ENCODE data around the gene ADORA2A. TPM values are rescaled to one million over a fixed set of nuclear protein-coding genes. Genes with fewer than 3 reads are reported as not detected.

ADORA2A gene
- total RNA-seq, 1 donor from 2014 or later: 7.2 TPM

- H3K4me3 Mint-ChIP-seq: no peak overlapping the region
- no peak for TF ChIP-seq CTCF (conservative IDR thresholded peaks at IDR 0.05)
- peaks cover 27% of the 10 kb centered on the region for H3K4me1 Mint-ChIP-seq (ENCODE audit: unreplicated experiment)
- no peaks in the 10 kb centered on the region for H3K9me3 Mint-ChIP-seq
- H3K27ac Mint-ChIP-seq: no peak overlapping the region
- peaks cover 4% of the 10 kb centered on the region for H3K27me3 Mint-ChIP-seq
- no peaks in the 10 kb centered on the region for H3K36me3 Mint-ChIP-seq
- no peak for DNase-seq (ENCODE audit: extremely low spot score, unreplicated experiment)
These were observed 5.8 kb downstream of the ADORA2A start for GRCh38 chr22:24433001-24433827.

GRCh38 chr22:24433828-24434470 is 6.5 kb downstream of the ADORA2A start:
- Mint-ChIP-seq H3K9me3 (no peaks in the 10 kb centered on the region), H3K27me3 (no peaks in the 10 kb centered on the region), H3K36me3 (no peaks in the 10 kb centered on the region), H3K27ac (no peak overlapping the region), H3K4me3 (no peak overlapping the region), H3K4me1 (ENCODE audit: unreplicated experiment) (peaks cover 20% of the 10 kb centered on the region)
- no peak for DNase-seq (ENCODE audit: extremely low spot score, unreplicated experiment)
- no peak for TF ChIP-seq CTCF (conservative IDR thresholded peaks at IDR 0.05)

- Mint-ChIP-seq H3K4me1 (ENCODE audit: unreplicated experiment) (peaks cover 16% of the 10 kb centered on the region), H3K27me3 (no peaks in the 10 kb centered on the region), H3K27ac (no peak overlapping the region), H3K36me3 (no peaks in the 10 kb centered on the region), H3K9me3 (no peaks in the 10 kb centered on the region), H3K4me3 (no peak overlapping the region)
- DNase-seq (ENCODE audit: extremely low spot score, unreplicated experiment): no peak
- TF ChIP-seq CTCF (conservative IDR thresholded peaks at IDR 0.05): no peak
These were observed 7.3 kb downstream of the ADORA2A start for GRCh38 chr22:24434471-24435322.

GRCh38 chr22:24435323-24435645 is 7.9 kb downstream of the ADORA2A start:
- no peak overlapping the region for H3K27ac Mint-ChIP-seq
- no peaks in the 10 kb centered on the region for H3K27me3 Mint-ChIP-seq
- H3K36me3 Mint-ChIP-seq: no peaks in the 10 kb centered on the region
- TF ChIP-seq CTCF (conservative IDR thresholded peaks at IDR 0.05): no peak
- H3K4me3 Mint-ChIP-seq: no peak overlapping the region
- no peak for DNase-seq (ENCODE audit: extremely low spot score, unreplicated experiment)
- H3K9me3 Mint-ChIP-seq: no peaks in the 10 kb centered on the region
- H3K4me1 Mint-ChIP-seq (ENCODE audit: unreplicated experiment): peaks cover 16% of the 10 kb centered on the region

GRCh38 chr22:24435861-24436371 is 8.5 kb downstream of the ADORA2A start:
- no peak overlapping the region for H3K4me3 Mint-ChIP-seq
- no peaks in the 10 kb centered on the region for H3K27me3 Mint-ChIP-seq
- no peak overlapping the region for H3K27ac Mint-ChIP-seq
- TF ChIP-seq CTCF (conservative IDR thresholded peaks at IDR 0.05): no peak
- no peak for DNase-seq (ENCODE audit: extremely low spot score, unreplicated experiment)
- peaks cover 16% of the 10 kb centered on the region for H3K4me1 Mint-ChIP-seq (ENCODE audit: unreplicated experiment)
- H3K9me3 Mint-ChIP-seq: no peaks in the 10 kb centered on the region
- H3K36me3 Mint-ChIP-seq: peaks cover 3% of the 10 kb centered on the region

All from type B pancreatic cell (in vitro differentiated cells).